Left renal cortex interstitium (tissue), 4 donors: ENCODE data around the gene CX3CL1. TPM values are rescaled to one million over a fixed set of nuclear protein-coding genes. Genes with fewer than 3 reads are reported as not detected.
A peak's percentile ranks its signal among the peaks of the same experiment; 100 is the strongest.

ENCODE experiments used
- DNase-seq, 4 donors: peaks; one replicate each; pipeline ENCODE4 v3.0.0-alpha.2; 2013; ENCODE audit warnings: low read depth in 4 of 4, low spot score in 2 of 4, missing footprints in 1 of 4
- polyA plus RNA-seq, 4 donors: library from polyadenylated mRNA; unstranded; fragments of 120-200 nt; gene quantifications; one replicate each; pipeline ENCODE4 v1.2.1, GENCODE V29; 2013; ENCODE audit not compliant: insufficient read length in 4 of 4

CX3CL1 gene
- polyA plus RNA-seq, 4 donors, result 24.6 to 48.4 (median 31.7) TPM

DNA sequence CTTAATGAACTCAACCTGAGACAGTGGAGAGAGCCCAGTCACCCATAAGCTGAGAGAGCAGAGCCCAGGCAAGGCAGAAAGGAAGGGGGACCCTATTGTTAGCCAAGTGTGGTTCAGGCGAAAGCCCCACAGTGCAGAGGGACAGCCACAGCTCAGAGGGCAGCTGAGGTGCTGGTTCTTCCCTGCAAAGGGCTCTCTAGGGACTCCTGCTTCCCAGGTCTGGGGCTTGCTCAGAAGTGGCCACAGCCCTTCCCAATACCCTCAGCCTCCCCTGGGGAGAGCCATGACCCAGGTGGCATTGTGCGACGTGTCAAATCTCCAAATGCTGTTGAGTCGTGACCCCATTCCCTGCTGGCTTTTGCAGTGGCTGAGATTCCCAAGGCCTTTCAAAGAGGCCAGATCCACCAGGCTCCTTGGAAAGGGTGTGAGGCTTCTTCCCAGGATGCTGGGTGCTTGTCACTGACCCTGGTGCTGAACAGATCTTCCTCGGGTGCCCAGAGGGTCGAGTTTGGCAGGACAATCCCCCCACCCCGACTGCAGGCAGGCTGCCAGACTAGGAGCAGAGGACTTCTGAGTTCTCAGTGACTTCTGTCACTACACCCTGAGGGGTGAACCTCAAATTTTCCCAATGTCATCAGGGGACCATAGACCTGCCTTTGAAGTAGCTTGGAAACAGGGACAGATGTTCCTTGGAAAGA is 29.8 kb downstream of the CX3CL1 start:
- DNase-seq, result no peak

DNA sequence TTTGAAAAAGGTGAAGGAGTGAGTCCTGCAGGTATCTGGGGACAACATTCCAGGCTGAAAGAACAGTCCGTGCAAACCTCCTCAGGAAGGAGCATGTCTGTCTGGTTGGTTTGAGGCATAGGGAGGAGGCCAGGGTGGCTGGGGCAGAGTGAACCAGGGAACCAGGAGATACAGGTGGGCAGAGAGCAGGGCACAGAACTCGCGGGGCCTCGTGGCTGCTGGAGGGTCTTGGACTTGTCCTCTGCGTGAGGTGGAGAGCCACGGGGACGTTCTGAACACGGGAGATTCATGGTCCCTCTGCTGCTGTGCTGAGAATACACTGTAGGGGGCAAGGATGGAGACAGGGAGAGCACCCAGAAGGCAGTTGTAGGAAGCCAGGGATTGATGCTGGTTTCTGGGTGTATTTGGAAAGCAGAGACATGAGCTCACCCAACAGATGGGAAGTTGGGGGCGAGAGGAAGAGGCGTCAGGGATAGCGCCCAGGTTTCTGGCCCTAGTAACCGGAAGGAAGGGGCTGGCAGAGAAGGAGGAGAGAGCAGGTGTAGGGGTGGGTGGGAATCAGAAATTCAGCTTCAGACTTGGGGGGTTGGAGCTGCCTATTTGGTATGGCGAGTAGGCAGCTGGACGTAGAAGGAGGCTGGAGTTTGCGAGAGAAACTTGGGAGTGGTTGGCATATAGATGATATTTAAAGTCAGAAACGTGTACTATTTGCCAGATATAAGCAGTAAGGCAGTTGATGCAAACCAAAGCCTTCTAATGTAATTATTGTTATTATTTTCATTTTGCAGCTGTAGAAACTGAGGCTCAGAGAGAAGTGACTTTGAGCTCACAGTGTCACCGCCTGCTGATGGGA is 31.9 kb downstream of the CX3CL1 start, which contains the start of gene CCL17:
Gene CCL17, plus strand, starts transcription at position 803 of the 853 bp plus-strand sequence. CDS start 9,166 bp downstream, outside the sequence.
- DNase-seq, result no peak

DNA sequence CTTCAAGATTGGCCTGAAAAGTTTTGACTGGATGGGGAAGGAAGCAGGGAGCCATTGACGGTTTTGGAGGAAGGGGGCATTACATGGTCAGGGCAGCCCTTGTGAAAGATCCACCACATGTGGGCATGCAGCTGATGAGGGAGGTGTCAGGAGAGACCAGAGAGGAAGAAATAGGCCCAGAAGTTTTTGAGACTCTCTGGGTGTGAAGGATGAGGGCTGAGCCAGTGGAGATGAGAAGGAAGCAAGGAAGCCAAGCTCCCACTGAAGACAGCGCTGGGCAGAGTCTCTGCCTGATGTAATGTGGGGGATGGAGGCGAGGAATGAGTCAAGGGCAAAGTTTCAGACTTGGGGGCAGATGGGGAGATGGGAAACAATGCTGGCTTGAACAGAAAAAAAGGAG is 32.8 kb downstream of the CX3CL1 start:
- no peak for DNase-seq

DNA sequence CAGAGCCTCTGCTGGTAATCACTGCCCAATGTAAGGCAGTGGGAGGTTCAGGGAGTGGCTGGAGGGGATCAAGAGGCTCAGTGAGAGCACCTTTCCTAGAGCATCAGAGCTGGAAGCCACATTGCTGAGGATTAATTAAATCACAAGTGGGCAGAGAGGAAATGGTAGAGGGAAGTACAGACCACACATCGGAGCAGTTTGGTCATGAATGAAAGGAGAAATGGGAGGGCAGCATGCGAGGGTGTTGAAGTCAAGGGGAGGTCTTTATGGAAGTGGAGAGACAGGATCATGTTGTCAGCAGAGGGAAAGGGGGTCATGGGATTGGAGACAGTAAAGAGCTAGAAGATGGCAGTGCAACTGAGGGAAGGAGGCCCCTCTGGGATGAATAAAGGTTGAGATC is 34.6 kb downstream of the CX3CL1 start:
- no peak for DNase-seq

DNA sequence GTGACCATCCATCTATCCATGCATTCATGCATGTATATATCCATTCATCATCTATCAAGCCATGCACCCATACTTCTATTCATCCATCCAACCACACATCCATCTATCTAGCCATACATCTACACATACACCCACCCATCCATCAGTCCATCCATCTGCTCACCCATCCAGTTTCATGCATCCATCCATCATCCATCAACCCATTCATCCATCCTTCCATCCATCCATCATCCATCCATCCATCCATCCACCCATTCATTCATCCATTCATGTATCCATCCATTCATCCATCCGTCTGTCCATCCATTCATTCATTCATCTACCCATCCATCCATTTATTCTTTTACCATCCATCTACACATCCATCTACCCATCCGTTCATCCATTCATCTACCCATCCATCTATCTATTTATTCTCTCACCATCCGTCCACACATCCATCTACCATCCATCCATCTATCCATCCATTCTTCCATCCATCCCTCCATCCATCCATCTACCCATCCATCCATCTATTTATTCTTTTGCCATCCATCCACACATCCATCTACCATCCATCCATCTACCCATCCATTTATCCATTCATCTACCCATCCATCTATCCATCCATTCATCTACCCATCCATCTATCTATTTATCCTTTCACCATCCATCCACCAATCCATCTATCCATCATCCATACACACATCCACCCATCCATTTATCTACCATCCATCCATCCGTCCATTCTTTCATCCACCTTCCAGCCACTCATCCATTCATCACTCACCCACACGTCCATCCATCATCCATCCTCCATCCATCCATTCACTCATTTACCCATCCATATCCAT is 35.4 kb downstream of the CX3CL1 start:
- DNase-seq, result no peak

DNA sequence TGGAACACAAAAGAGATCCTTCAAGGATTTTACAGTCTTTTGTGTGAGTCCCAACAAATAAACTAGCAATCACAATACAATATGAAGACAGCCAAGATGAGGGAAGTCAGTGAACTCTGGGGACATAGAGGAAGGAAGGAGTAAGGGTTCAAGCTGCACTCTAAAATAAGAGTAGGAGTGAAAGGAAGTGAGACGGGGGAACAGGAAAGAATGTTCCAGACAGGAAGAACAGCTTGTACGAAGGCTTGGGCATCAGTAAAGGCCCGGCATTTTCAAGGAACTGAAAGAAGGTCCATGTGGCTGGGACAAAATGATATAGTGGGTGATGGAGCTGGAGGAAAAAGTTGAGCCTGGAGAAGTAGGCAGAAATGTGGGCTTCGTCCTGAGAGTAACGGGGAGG is 36.8 kb downstream of the CX3CL1 start:
- no peak for DNase-seq

DNA sequence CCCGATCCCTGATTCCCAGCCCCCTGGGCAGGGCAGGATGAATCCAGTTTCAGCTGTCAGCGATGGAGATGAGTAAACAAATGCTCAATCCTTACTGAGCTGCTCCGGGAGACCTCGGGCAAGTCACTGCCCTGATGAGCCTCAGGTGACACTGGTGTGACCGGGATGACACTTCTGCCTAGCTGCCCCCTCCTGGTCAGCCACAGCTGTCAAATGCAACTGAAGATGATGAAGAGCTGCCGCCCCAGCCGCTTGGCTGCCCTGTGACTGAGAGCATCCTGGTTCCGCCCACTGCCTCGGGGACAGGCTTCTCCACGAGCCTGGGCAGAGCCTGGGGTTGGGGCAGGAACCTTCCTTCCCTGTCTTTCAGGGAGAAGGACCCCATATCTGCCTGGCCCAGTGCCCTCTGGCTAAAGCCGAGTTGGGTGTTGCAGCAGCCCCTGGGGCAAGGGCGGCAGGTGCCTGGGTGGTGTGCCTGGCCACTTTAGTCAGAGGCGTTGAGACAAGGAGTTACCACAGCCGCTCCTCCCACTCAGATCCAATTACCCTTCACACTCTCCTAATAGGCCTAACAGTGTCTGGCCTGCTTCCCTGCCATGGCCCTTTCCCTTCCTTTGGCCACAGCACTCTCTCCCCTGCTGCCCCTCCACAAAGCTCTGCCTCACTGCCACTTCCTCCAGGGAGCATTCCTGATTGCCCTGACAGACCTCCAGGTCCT is 37.7 kb downstream of the CX3CL1 start:
- DNase-seq, result no peak

DNA sequence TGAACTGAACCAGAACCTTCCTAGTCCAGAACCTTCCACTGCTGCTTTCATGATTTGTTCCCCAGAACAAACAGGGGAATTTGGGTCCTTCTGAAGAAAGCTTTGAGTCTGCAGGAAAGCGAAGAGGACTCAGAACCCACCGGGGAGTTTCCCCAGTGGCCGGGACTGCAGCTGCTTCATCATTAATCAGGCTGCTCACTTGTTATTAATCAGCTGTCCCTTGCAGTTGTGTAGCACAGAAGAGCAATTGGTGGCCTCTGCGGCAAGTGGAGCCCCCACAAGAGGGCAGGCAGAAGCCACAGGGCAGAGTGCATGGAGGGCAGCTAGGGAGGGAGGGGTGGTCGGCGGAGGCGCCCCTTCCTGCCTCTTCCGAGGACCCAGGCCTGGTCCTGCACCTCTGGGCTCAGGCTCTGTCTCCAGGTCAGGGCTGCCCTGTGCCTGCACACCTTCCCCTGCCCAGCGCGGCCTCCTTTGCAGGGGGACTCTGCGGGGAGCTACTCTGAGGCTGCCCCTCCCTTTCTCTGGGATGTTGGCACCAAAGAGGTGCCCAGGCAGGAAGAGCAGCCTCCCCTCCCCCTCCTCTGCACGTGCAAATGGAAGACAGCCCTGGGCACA is 39.2 kb downstream of the CX3CL1 start:
- no peak for DNase-seq

DNA sequence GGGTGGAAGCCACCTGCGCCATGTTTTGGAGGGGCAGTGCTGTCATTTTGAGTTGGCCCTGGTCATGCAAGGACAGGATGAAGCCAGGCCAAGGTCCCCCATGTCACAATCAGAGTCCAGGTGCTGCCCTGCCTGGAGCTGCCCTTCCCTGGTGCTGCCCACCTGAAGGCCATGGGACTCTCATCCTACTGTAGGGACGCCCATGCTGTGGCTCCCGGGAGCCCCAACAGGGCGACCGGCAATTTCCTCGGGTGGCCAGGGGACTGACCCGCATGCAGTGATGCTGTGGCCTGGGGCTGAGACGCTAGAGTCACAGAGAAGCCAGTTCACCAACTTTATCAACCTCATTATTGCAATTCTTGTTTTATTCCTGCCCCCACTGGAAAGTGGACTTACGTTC is 40.3 kb downstream of the CX3CL1 start:
- DNase-seq, result no peak

DNA sequence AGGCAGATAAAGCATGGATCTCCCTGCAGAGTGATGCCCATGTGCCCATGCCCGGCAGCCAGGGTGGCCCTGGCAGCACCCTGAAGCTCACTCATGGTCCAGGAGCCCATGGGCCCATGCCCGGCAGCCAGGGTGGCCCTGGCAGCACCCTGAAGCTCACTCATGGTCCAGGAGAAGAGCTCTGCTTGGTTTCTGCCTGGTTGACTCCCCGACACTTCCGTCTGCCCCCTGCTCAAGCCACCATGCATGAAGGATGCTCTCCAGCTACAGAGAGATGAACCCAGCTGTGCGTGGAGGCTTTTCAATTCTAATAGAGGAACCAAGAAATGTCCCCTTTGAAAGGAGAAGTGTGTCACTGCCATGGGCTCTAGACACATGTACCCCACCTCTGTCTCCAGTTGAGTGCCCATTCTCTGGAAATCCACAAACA is 41.0 kb downstream of the CX3CL1 start:
- no peak for DNase-seq

DNA sequence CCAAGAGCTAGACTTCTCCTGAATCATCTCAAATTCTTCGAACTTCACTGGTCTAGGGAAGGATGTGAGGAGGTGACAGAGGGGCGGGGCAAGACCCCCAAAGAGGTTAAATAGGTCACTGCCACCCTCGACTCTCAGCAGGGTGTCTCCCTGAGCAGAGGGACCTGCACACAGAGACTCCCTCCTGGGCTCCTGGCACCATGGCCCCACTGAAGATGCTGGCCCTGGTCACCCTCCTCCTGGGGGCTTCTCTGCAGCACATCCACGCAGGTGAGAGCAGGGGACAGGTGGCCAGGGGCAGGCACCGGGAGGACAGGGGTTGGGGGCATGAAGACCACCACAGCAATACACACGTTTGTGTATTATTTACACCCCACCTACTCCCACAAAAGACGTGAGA is 41.4 kb downstream of the CX3CL1 start:
- no peak for DNase-seq

DNA sequence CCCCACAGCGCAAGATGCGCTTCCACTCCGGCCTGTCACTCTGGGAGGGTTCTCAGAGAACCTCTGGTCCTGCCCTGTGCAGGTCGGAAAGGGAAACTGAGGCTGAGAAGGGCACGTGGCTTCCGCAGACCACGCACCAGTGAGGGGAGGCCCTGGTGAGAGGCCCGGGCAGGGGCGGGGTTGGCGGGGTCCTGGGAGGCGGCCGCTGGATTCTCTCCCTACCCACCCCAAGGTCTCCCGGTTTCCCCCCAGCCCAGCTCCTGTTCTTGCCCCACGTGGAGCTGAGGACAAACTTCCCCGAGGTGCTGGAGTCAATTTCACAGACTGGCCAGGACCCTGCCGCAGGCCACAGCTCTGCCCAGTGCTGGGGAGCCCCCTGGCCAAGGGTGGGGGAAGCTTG is 43.8 kb downstream of the CX3CL1 start:
- no peak for DNase-seq

DNA sequence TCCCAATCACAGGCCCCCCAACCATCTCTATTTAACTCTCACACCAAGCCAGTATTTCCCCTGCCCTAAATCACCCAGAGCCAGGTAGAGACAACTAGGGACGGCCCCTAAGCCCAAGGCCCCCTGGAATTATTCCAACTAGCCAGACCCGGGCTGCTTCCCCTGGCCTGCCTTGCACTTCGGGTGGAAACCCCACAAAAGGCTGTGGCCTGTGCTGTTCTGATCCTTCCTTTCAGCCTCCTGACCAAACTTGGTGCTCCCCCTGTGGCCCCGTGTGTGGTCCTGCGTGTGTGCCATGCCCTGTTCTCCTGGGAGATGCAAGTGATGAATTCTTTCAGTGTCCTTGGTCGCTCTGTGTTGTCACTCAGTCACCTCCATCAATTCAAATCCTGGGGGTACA is 47.2 kb downstream of the CX3CL1 start:
- no peak for DNase-seq

DNA sequence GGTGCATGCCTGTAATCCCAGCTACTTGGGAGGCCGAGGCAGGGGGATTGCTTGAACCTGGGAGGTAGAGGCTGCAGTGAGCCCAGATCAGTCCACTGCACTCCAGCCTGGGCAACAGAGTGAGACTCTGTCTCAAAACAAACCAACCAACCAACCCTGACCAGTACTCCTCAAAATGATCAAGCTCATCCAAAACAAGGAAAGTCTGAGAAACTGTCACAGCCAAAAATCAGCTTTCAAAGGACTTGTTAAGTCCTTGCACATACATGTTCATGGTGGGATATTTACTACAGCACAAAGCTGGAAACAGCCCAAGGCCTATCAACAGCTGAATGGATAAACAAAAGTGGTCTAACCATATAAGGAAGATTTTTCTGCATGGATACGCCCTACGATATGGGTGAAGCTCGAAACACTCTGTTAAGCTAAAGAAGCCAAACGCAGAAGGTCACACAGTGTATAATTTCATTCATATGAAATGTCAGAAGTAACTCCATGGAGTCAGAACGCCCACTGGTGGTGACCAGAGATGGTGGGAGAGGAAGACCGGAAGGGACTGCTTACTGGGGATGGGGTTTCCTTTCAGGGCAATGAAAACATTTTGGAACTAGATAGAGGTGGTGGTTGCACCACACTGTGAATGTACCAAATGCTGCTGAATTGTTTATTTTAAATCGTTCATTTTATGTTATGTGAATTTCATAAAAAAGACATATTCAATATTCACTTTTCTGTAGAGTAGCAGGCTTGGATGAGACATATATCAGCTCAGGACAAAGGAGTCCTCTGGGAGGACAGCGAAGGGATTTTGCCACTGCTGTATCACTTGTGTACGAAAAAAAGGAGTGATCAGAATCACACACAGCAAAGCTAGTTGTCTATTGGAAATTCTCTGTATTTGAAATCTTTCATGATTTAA is 50.0 kb downstream of the CX3CL1 start:
- DNase-seq, result peak in 2 of 4 donors; percentile 31 to 46

DNA sequence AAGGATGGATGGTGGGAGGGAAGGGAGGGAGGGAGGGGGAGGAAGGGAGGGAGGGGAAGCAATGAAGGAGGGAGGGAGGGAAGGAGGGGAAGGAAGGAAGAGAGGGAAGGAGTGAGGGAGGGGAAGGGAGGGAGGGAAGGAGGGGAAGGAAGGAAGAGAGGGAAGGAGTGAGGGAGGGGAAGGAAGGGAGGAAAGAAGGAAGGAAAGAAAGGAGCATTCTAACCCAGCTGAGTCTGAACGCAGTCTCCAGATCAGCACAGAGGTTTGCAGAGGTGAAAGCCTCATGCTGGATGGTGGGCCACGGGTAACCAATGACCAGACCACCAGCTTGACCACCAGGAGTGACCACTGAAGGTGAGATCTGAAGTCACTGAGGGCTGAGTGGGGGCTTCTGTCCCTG is 50.9 kb downstream of the CX3CL1 start:
- no peak for DNase-seq

DNA sequence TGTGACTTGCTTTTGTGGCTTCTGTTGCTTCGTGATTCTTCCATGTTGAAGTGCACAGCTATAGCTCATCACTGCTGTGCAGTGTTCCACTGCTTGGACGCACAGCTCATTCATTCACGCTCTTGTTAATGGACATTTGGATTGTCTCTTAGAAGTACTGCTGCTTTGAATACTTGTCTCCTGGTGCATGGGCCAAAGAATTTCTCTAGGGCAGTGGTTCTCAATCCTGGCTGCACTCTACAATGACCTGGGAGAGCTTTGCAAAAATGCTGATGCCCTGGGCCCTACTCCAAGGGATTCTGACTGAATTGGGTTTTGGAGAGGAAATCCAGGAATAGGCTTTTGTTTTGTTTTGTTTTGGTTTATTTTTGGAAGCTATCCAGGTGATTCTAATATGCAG is 52.3 kb downstream of the CX3CL1 start:
- DNase-seq, result no peak

DNA sequence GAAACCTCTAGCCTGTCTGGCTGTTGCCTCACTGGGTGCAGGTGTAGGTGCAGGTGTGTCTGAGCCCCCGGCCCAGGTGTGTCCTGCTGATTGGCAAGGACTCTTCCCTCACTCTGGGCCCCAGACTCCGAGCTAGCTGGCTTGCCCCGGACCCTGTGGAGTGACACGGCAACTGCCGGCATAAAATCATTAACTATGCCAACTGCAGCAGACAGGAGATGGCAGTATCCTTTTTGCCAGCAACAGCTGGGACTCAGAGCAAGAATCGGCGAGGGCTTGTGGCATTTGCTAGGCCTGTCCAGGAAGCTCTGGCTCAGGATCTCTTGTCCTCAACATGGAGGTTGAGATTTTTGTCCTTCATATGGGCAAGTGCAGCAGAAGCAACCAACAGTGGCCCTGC is 54.1 kb downstream of the CX3CL1 start:
- no peak for DNase-seq

DNA sequence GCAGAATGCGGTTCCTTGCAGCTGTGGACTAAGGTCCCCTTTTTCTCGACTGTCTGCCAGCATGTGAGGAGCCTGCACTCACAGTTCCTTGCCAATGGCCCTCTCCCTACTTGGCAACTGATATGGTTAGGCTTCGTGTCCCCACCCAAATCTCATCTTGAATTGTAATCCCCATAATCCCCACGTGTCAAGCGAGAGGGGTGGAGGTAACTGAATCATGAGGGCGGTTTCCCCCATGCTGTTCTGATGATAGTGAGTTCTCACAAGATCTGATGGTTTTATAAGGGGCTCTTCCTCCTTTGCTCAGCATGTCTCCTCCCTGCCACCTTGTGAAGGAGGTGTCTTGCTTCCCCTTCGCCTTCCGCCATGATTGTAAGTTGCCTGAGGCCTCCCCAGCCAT is 55.0 kb downstream of the CX3CL1 start:
- DNase-seq, result no peak

DNA sequence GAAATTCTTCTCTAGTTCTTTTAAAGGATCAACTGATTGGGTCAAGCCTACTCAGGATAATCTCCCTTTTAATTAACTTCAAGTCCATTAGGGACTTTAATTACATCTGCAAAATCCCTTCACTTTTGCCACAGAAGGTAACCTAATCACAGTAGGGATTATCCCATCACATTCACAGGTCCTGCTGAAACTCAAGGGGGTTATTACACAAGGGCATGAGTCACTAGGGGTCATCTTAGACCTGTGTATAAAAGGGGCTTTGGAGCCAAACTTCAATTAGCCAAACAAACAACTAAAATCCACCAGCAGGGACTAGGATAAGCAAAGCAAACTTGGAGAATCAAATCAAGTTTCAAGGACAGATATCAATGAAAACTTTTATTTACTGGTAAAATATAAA is 55.5 kb downstream of the CX3CL1 start:
- DNase-seq, result no peak
